Stomach smooth muscle (tissue), 2 donors: ENCODE data around the gene MYRF.

Experiments
- H3K27ac ChIP-seq: one replicate; pipeline ENCODE4 v1.7.0; 2013; ENCODE audit warnings: mild to moderate bottlenecking, low read length, inconsistent platforms
- H3K27me3 ChIP-seq, 2 donors: one replicate each; pipeline ENCODE4 v1.7.0; 2013; ENCODE audit warnings: low read length in 2 of 2; ENCODE audit not compliant: insufficient read depth in 2 of 2, control insufficient read depth in 1 of 2
- H3K36me3 ChIP-seq, 2 donors: one replicate each; pipeline ENCODE4 v1.7.0; 2013; ENCODE audit warnings: low read length in 2 of 2; ENCODE audit not compliant: control insufficient read depth in 2 of 2, insufficient read depth in 2 of 2
- H3K4me1 ChIP-seq: one replicate; pipeline ENCODE4 v1.7.0; 2013; ENCODE audit warnings: low read length; ENCODE audit not compliant: control insufficient read depth, insufficient read depth
- H3K4me3 ChIP-seq, 2 donors: one replicate each; pipeline ENCODE4 v1.7.0; 2013; ENCODE audit warnings: low read length in 2 of 2
- H3K9ac ChIP-seq, 2 donors: one replicate each; pipeline ENCODE4 v1.7.0; 2013; ENCODE audit warnings: low read length in 2 of 2, mild to moderate bottlenecking in 1 of 2
- H3K9me3 ChIP-seq, 2 donors: one replicate each; pipeline ENCODE4 v1.7.0; 2013; ENCODE audit warnings: low read length in 2 of 2; ENCODE audit not compliant: control insufficient read depth in 2 of 2
- donor health status: healthy.
- donor health status: Pancreatic carcinoma.

Gene MYRF

DNA sequence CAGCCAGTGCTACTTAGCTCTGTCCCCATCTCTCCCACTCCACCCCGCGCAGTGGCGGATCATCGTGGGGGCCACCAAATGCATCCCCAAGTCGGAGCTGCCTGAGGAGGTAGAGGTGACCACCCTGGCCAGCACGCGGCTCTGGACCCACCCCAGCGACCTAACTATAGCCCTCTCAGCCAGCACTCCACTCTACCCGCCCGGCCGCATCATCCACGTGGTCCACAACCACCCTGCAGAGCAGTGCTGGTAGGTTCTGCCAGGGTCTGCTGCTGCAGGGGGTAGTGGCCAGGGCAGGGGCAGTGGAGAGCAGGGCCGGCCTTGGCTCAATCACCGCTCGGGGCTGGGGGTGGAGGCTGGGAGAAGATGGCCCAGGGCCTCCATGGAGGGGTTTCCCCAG lies 13.0 kb upstream of the MYRF start:
- no peak overlapping the region for H3K27ac ChIP-seq
- no peaks in the 10 kb centered on the region for H3K9me3 ChIP-seq
- peaks cover 6 to 23% of the 10 kb centered on the region in 2 donors for H3K36me3 ChIP-seq
- H3K27me3 ChIP-seq, result no peaks in the 10 kb centered on the region
- no peak overlapping the region for H3K4me3 ChIP-seq
- no peaks in the 10 kb centered on the region for H3K4me1 ChIP-seq
- H3K9ac ChIP-seq, result no peak overlapping the region

DNA sequence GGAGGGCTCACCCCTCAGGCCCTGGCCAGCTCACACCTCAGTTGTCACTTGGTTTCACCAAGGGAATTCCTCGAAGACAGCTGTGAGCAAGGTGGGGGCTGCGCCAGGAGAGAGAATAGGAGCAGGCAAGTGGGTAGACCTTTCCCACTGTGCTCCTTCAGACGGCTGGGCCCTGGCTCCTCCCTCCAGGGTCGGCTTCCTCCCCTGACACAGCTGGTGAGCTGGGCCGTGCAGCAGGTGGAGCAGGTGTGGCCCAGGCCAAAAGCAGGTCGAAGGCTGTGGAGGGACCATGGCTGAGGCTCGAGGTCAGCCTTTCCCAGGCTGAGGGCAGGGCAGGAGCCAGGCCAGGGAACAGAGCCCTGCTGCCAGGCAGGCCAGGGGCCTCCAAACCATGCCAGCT lies 12.5 kb upstream of the MYRF start:
- no peak overlapping the region for H3K27ac ChIP-seq
- H3K4me1 ChIP-seq, result no peaks in the 10 kb centered on the region
- H3K27me3 ChIP-seq, result no peaks in the 10 kb centered on the region
- H3K9me3 ChIP-seq, result no peaks in the 10 kb centered on the region
- no peak overlapping the region for H3K9ac ChIP-seq
- H3K36me3 ChIP-seq, result peaks cover 6 to 23% of the 10 kb centered on the region in 2 donors
- no peak overlapping the region for H3K4me3 ChIP-seq

DNA sequence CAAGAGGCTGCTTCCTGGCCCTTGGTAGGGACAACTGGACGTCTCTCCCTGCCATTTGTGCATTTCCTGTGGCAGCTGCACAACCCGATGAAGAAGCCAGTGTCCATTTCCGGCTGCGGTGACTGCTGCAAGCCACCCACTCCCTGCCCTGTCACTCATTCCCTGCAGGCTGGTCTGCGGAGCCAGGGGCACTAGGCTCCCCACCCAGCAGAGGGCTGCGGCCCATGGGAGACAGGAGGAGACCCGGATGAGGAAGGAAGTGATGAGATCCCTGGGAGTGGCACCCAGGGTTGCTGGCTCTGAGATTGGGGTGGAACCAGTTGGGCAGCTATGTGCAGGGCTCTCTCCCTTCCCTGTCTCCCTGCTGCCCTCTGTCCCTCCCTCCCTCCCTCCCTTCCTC lies 10.0 kb upstream of the MYRF start:
- Histone ChIP-seq H3K9ac (no peak overlapping the region), H3K27me3 (peaks cover 0 to under 1% of the 10 kb centered on the region in 2 donors), H3K9me3 (no peaks in the 10 kb centered on the region), H3K4me3 (no peak overlapping the region), H3K36me3 (peaks cover 0 to 10% of the 10 kb centered on the region in 2 donors), H3K27ac (no peak overlapping the region), H3K4me1 (no peaks in the 10 kb centered on the region)

DNA sequence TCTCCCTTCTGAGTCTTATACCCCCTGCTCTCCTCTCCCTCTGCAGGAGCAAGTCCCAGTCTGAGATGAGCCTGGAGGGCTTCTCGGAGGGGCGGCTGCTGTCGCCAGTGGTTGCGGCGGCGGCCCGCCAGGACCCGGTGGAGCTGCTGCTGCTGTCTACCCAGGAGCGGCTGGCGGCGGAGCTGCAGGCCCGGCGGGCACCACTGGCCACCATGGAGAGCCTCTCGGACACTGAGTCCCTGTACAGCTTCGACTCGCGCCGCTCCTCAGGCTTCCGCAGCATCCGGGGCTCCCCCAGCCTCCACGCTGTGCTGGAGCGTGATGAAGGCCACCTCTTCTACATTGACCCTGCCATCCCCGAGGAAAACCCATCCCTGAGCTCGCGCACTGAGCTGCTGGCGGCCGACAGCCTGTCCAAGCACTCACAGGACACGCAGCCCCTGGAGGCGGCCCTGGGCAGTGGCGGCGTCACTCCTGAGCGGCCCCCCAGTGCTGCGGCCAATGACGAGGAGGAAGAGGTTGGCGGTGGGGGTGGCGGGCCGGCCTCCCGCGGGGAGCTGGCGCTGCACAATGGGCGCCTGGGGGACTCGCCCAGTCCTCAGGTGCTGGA lies 8.8 kb upstream of the MYRF start:
- Histone ChIP-seq H3K27ac (no peak overlapping the region), H3K36me3 (peaks cover 0 to 8% of the 10 kb centered on the region in 2 donors), H3K4me1 (peaks cover 5% of the 10 kb centered on the region), H3K4me3 (no peak overlapping the region), H3K27me3 (peaks cover 0 to 2% of the 10 kb centered on the region in 2 donors), H3K9me3 (no peaks in the 10 kb centered on the region), H3K9ac (no peak overlapping the region)

DNA sequence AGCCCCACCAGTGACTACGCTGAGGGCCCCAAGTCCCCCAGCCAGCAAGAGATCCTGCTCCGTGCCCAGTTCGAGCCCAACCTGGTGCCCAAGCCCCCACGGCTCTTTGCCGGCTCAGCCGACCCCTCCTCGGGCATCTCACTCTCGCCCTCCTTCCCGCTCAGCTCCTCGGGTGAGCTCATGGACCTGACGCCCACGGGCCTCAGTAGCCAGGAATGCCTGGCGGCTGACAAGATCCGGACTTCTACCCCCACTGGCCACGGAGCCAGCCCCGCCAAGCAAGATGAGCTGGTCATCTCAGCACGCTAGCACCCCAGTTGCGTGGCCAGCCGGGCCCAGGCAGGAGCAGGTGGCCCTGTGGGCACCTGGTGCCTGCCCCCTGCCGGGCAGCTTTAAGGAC lies 8.3 kb upstream of the MYRF start:
- peaks cover 0 to 8% of the 10 kb centered on the region in 2 donors for H3K36me3 ChIP-seq
- H3K9ac ChIP-seq, result no peak overlapping the region
- no peaks in the 10 kb centered on the region for H3K9me3 ChIP-seq
- no peak overlapping the region for H3K4me3 ChIP-seq
- no peak overlapping the region for H3K27ac ChIP-seq
- peaks cover 0 to 2% of the 10 kb centered on the region in 2 donors for H3K27me3 ChIP-seq
- peaks cover 5% of the 10 kb centered on the region for H3K4me1 ChIP-seq

DNA sequence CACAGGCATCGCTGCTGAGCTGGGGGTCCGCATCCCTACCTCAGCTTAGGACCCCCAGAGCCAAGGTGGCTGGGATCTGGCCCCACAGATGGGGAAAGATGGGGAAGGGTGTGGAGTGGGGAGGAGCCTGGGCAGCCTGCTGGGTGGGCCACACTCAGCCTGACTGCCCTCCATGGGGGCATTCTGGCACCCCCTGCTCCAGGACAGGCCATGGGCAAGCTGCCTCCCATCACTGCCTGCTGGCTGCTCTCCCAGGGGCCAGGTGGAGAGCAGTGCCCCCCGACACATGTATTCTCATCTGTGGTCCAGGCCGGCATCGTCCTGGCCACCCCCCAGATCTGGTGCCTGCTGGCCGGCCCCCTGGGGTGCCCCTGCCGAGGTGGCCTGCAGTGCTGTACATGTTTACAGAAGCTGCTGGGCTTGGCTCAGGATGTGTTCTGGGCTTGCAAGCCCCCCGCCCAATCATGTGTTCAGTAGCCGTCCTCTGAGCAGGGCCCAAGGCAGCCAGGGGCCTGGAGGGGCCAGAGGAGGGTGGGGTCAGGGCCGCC lies 7.8 kb upstream of the MYRF start:
- Histone ChIP-seq H3K27me3 (peaks cover 2% of the 10 kb centered on the region in 2 donors), H3K4me1 (peaks cover 5% of the 10 kb centered on the region), H3K9me3 (no peaks in the 10 kb centered on the region), H3K4me3 (no peak overlapping the region), H3K36me3 (peaks cover 0 to 8% of the 10 kb centered on the region in 2 donors), H3K9ac (no peak overlapping the region), H3K27ac (no peak overlapping the region)

DNA sequence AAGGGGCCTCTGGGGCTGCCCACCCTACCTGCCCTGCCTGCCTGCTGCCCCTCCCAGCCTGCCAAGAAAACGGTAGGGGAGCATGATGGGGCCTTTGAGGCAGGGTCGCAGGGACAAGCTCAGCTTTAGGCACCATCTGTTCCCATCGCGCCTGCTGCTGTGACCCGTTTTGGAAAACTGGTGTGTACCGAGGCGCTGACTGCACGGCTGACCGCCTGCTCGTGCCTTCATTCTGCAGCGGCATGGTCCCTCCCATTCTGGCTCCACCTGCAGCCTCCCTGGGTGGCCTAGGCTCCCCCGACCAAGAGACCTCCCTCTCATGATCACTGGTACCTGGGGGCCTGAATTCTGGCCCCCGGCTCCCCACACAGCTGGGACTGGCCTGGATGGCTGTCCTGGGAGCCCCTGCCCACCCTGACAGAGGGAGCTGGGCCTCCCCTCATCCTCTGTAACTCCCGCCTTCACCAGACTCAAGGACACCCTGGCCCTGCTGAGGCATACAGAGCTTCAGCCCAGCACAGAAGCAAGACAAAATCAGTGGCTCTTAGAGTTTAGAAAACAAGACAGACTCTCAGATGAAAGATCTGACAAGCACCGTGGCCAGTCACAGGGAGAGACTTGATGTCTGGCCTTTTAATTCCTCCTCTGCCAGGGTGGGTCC lies 6.5 kb upstream of the MYRF start:
- Histone ChIP-seq H3K9me3 (no peaks in the 10 kb centered on the region), H3K27ac (no peak overlapping the region), H3K36me3 (peaks cover 0 to 8% of the 10 kb centered on the region in 2 donors), H3K4me3 (no peak overlapping the region), H3K4me1 (peaks cover 5% of the 10 kb centered on the region), H3K27me3 (peaks cover 4 to 6% of the 10 kb centered on the region in 2 donors), H3K9ac (no peak overlapping the region)

DNA sequence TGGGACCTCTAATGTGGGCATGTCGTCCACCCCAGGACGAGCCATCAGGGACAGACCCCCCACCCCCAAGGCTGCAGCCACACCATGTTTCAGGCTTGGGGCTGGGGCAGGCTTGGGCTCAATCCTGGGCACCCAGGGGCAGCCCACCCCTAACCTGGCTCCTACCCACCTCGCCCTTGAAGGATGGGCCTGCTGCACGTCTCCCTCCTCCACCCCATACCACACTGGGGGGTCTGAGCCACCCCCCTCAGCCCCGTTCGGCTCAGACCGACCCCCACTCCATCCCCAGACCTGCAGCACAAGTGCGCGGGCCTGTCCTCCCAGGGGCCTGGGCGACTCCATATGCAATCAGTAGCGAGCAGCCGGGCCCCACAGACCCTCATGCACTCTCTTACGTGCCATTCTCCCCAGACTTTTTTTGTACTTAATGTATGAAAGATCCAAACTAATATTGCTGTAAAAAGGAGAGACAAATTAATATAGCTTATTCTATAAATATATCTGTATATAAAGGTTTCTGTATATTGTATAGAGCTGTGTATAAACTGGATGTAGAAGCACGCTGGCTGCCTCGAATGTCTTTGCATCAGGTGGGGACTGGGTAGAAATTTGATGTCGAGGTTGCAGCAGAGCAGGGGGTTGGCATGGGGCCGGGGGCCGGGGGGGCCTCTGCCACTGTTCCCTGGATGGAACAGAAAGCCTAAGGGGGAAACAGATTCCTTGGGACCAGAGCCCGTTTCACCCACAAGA lies 5.8 kb upstream of the MYRF start:
- peaks cover 5% of the 10 kb centered on the region for H3K4me1 ChIP-seq
- H3K9me3 ChIP-seq, result no peaks in the 10 kb centered on the region
- no peak overlapping the region for H3K27ac ChIP-seq
- H3K9ac ChIP-seq, result no peak overlapping the region
- no peak overlapping the region for H3K4me3 ChIP-seq
- H3K27me3 ChIP-seq, result peaks cover 6 to 7% of the 10 kb centered on the region in 2 donors
- H3K36me3 ChIP-seq, result peaks cover 0 to 4% of the 10 kb centered on the region in 2 donors

DNA sequence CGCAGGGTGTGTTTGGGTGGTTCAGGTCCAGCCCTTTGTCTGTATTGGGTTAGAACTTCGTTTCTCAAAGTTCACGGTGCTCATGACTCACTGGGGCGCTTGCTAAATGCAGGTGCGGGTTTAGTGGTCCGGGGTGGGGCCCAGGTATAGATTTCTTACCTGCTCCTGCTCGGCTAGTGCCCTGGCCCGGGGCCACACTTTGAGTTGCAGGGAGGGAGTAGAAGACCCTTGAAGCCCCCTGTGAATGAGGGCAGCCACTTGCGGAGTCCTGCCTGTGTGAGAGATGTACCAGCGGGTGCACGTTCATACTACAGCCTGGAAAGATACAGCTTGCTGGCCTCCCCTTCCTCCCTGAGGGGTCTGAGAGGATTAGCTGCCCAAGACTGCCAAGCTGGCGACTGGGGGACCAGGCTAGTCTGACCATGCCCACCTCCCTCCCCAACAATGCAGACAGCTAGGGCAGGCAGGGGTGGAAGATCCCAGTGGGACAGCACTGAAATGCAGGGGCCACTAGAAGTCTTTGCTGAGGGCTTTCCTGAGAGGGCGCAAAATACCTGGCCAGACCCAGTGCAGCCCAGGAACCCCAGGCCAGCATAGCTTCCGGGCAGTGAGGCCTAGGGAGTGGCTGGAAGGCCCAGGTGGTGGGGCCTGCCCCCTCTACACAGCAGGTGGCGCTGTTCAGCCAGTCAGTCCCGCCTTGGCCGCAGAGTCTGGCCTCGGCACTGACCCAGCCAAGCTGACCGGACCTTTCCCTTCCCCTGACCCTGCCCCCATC lies 5.1 kb upstream of the MYRF start:
- Histone ChIP-seq H3K9me3 (no peaks in the 10 kb centered on the region), H3K36me3 (no peaks in the 10 kb centered on the region), H3K9ac (no peak overlapping the region), H3K4me3 (no peak overlapping the region), H3K4me1 (peaks cover 5% of the 10 kb centered on the region), H3K27me3 (peaks cover 12 to 13% of the 10 kb centered on the region in 2 donors), H3K27ac (no peak overlapping the region)

DNA sequence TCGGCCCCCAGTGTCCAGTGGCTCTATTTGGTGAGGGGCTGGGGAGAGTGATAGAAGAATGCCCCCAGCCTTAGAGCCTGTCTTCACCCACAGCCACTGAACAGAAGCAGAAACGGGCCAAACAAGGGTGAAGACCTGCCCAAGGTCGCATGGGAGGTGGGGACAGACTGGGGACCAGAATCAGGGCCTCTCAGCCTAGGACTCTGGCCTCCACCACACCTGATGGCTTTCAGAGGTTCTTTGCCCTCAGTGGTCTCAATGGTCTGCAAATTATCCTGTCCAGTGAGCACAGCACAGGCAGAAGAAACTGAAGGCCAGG lies 4.5 kb upstream of the MYRF start:
- H3K9me3 ChIP-seq, result no peaks in the 10 kb centered on the region
- no peak overlapping the region for H3K9ac ChIP-seq
- no peak overlapping the region for H3K4me3 ChIP-seq
- H3K27ac ChIP-seq, result no peak overlapping the region
- H3K4me1 ChIP-seq, result peaks cover 10% of the 10 kb centered on the region
- H3K27me3 ChIP-seq, result peaks cover 15 to 16% of the 10 kb centered on the region in 2 donors
- H3K36me3 ChIP-seq, result no peaks in the 10 kb centered on the region
